RCC 7860 (cell line): ENCODE data around the gene TUBE1.
"Not testable (repeated sequence)": the region's sequence is repeated elsewhere in the genome, so short reads cannot be mapped to it uniquely, and the experiment has no call there.

Source experiments
- DNase-seq: peaks from one replicate; pipeline ENCODE4 v3.0.0-alpha.2; 2015; ENCODE audit warnings: low spot score
- FAIRE-seq: peaks from 2 replicates; lab custom pipeline; 2012; peaks lifted over from hg19 to GRCh38; lab: Jason Lieb, UNC

Gene TUBE1

DNA sequence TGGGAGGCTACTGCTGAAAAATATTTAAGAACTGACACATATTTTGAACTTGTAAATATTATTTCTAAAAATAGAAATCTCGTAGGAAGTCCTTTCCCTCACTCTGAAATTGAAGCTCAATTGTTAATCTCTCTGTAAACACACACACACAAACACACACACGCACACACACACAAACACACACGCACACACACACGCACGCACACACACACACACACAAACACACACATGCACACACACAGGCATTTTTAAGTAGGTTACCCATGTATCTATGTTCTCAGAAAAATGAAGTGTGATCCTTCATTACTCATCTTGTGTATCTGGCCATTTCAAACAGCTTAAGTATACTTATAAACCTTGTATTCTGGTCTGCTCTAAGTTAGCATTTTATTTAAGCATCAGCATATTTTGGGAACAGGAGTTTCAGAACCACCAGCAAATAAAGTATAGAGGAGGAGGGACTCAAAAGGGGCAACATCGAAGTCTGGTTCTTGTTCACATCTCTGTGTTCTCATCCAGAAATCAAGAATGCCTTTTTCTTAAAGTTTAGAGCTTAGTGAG, 21.8 kb downstream of the TUBE1 start:
- no peak for DNase-seq

DNA sequence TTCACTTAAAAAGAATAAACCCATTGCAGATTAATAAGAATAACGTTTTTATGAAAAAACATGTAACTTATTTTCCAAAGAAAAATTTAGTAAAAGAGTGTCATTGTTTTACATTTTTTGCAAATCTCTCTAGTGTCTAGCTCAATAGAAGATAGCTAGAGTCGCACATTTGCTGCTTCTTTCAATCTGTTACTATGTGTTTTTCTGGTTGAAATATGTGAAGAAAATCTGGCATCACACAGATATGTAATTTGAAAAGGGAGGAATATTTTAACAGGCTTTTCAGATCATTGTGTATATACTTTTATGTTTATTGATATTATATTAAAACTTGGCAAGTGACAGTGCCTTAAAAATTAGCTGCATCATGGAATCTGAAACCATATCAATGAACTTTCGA, 24.3 kb downstream of the TUBE1 start:
- FAIRE-seq (no peak), DNase-seq (no peak)

More for the DNA sequence above, 21.8 kb downstream of the TUBE1 start:
- no peak for FAIRE-seq

GRCh38 chr6:112061605-112062004, 25.7 kb downstream of the TUBE1 start:
- DNase-seq = no peak
- no peak for FAIRE-seq

DNA sequence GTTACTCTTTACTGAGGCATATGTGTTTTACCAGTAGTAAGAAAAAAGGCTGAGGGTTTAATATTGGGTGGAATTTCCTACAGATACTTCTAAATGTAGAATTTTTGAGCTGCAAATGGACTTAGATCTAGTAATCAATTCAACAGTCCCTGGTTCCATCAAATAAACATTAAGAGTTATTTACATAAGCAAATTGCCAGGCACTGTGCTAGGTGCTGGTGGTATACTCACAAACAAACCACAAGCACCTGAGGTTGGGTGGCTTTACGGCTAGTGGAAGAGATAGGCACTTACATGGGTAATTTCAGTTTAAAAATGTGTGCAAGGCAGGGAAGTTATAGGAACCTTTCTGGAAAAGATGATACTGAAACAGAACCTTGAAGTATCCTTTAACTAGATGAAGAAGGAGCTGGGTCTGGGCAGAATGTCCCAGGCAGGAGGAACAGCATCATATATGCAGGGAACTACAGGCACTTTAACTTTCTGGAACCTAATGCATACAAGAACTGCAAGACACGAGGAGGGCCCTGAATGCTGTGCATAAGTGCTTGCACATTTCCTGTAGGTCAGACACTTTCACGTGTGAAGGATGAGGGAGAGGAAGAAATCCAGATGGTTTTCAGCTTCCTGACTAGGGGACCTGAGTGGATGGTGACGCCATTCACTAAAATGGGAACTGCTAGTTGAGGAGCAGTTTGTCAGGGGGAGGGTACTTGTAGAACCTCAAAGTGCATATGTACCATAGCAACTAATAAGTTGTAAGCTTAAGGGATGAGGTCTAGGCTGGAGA, 28.8 kb downstream of the TUBE1 start:
- FAIRE-seq (no peak), DNase-seq (no peak)

GRCh38 chr6:112054555-112055190, 32.6 kb downstream of the TUBE1 start:
- FAIRE-seq = no peak
- DNase-seq = no peak

DNA sequence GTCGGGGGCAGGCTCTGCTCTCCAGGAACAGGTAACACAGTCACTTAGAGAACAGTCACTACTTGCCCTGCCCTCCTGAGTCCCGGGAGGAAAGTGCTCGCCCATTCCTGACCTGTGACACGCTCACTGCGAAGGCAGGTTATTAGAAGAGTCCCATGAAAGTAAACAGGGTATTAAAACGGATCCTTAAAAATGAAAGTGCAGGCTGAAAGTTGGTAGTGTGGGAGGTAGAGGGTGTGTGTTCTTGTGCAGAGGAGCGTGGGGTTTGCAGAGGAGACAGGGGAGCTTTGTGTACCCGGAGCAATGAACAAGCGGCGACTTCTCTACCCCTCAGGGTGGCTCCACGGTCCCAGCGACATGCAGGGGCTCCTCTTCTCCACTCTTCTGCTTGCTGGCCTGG, 33.3 kb downstream of the TUBE1 start, which contains the start of gene CCN6:
CCN6 (plus strand) TSS at position 104 of the 400 bp plus-strand sequence; CDS start at position 358, 254 bp downstream.
- FAIRE-seq = no peak
- DNase-seq = no peak

GRCh38 chr6:112051251-112051740, 36.0 kb downstream of the TUBE1 start:
- FAIRE-seq, DNase-seq: not testable (repeated sequence)

DNA sequence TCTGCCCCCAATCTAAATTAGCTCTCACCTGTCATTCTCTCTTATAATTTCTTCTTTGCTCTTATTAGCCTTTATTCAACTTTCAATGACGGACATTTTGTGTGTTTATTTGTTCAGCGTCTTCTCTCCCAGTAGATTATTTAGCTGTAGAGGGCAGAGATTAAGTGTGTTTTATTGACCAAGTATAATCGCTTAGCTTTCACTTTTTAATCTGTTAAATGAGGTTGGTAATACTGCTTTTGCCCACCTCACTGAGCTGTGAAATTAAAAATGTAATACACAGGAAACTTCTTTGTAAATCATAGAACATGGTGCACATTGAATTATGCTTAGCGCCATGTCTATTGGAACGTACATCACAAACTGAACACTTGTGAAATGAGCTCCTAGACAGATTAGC, 36.9 kb downstream of the TUBE1 start:
- DNase-seq = no peak
- FAIRE-seq = no peak

DNA sequence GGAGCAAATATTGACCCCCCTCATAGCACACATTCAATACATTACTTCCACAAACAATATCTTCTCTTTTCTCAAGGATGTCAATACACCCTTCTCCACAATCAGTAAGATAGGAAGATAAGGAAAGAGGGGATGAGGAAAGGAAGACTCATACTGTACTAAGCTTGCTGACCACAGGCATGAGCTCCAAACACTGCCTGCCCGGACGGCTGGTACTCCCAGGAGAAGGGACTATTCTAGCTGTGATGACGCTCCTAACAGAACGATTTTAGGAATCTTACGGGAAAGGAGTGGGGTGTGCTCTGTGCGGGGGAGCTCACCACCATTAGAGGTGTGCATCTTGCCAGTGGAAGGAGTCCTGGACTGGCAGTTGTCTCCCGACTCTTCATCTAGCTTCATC, 37.3 kb downstream of the TUBE1 start:
- no peak for DNase-seq
- FAIRE-seq = no peak

- DNase-seq (peak; percentile 34), FAIRE-seq (no peak)
These were observed 38.1 kb downstream of the TUBE1 start for GRCh38 chr6:112049026-112049799.

DNA sequence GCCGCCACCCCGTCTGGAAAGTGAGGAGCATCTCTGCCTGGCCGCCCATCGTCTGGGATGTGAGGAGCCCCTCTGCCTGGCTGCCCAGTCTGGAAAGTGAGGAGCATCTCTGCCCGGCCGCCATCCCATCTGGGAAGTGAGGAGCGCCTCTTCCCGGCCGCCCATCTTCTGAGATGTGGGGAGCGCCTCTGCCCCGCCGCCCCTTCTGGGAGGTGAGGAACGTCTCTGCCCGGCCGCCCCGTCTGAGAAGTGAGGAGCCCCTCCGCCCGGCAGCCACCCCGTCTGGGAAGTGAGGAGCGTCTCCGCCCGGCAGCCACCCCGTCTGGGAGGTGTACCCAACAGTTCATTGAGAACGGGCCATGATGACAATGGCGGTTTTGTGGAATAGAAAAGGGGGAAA, 39.8 kb downstream of the TUBE1 start:
- DNase-seq, FAIRE-seq: not testable (repeated sequence)

- FAIRE-seq = no peak
- DNase-seq = peak; percentile 58
These were observed 42.4 kb downstream of the TUBE1 start for GRCh38 chr6:112044856-112045255.

GRCh38 chr6:112044196-112044595, 43.1 kb downstream of the TUBE1 start:
- FAIRE-seq = no peak
- no peak for DNase-seq

DNA sequence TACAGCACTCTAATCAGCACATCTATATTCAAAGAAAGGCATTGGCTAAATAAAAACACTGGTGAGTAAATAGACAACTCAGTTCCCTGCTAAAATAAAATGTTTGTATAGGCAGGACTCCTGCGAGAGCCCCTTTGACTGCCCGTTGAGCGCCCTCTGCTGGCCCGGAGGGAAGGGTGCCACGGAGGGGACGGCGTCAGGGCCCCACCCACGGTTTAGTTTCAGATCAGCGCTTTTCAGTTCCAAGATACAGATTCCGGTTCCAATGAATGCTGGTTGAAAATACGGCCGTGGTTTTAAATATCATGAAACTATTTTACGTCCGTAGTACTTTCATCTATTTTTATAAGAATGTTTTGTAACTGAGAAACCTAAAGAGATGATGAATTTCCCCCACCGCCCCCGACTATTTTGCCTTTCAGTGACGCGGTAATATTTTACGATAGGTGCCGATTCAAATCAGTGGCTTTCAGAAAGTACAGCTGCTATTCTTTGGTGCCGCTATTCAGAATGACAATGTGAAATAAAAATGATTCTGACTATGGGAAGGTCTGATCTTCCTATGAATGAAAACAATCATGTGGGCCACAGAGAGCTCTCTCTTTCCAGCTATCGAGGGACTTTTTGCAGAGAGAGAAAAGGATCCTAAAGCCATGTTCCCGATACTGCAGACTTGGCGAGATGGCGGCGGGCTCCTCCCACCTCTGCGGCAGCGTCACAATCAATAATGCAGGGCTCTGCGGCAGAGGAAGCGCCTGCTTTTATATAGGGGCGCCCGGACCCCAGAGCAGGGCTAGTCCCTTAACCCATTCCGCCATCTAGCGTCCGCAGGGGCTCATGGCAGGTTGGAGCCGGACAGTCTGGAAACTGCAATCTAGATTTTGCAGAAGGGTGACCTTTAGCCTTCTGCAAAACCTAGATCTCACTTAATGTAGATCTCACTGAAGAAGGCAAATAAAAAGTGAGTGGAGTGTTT, 44.0 kb downstream of the TUBE1 start:
- DNase-seq (peak; percentile 50), FAIRE-seq (no peak)

GRCh38 chr6:112041535-112041934, 45.7 kb downstream of the TUBE1 start:
- FAIRE-seq = no peak

DNA sequence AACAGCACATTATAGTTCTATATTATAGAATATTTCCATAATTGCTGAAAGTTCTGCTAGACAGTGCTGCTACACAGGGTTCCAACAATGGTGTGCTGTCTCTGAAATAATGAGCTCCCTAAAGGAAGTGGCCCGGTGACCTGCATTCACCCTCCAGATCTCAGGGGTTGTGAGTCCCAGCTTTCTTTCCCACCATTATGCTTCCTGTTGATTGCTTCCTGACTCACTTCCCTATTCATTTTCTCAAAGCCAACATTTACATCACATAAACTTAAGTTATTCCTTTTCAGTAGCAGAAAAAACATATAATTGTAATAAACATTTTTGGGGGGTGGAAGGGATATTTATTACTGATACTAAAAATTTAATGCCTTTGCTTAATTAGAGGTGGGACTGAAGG, 46.3 kb downstream of the TUBE1 start:
- FAIRE-seq (no peak), DNase-seq (no peak)

More at GRCh38 chr6:112041535-112041934, 45.7 kb downstream of the TUBE1 start:
- DNase-seq = no peak

DNA sequence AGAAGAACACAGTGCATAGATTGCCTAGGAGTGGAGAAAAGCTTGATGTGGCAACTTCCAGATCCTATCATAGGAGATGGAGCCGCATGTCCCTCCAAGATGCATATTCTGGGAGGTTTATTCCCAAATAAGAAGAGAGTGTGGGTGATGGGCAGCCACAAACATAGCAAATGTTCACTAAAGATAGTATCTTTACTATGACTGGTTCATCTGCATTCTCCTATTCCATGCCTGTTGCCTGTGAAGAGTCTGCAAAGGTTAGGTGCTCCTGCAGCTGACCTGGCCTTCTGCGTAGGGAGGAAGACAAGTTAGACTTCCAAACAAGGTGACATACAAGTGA, 47.9 kb downstream of the TUBE1 start:
- FAIRE-seq (no peak), DNase-seq (no peak)

GRCh38 chr6:112038756-112039430, 48.4 kb downstream of the TUBE1 start:
- FAIRE-seq (no peak), DNase-seq (no peak)

- no peak for FAIRE-seq
- DNase-seq = no peak
These were observed 49.0 kb downstream of the TUBE1 start for GRCh38 chr6:112038268-112038667.
